Neuronal stem cell (in vitro differentiated cells): Measurements from ENCODE around the gene LCN9.

Source experiments
- DNase-seq: peaks from one replicate; pipeline ENCODE4 v3.0.0-alpha.2; 2013; ENCODE audit warnings: low spot score
- H2AFZ ChIP-seq: one replicate; pipeline ENCODE4 v1.6.1; 2013; ENCODE audit warnings: mild to moderate bottlenecking, low read length, inconsistent platforms
- H2AK5ac ChIP-seq: 2 replicates; pipeline ENCODE4 v1.6.1; 2013; ENCODE audit warnings: low read depth, mild to moderate bottlenecking, inconsistent platforms, low read length, moderate library complexity, mixed read lengths
- H2BK120ac ChIP-seq: 2 replicates; pipeline ENCODE4 v1.6.1; 2013; ENCODE audit warnings: low read depth, mild to moderate bottlenecking, inconsistent platforms, low read length, moderate library complexity, mixed read lengths
- H2BK12ac ChIP-seq: one replicate; pipeline ENCODE4 v1.6.1; 2013; ENCODE audit warnings: low read length, inconsistent platforms
- H2BK15ac ChIP-seq: 2 replicates; pipeline ENCODE4 v1.6.1; 2013; ENCODE audit warnings: mild to moderate bottlenecking, low read length, inconsistent platforms, mixed read lengths
- H2BK5ac ChIP-seq: one replicate; pipeline ENCODE4 v1.6.1; 2013; ENCODE audit warnings: inconsistent platforms, mild to moderate bottlenecking, low read length, moderate library complexity
- H3K14ac ChIP-seq: one replicate; pipeline ENCODE4 v1.6.1; 2013; ENCODE audit warnings: low read length, inconsistent platforms
- H3K18ac ChIP-seq: 2 replicates; pipeline ENCODE4 v1.6.1; 2013; ENCODE audit warnings: low read length, inconsistent platforms
- H3K23ac ChIP-seq: 2 replicates; pipeline ENCODE4 v1.6.1; 2013; ENCODE audit warnings: low read depth, mild to moderate bottlenecking, mixed read lengths, low read length, inconsistent platforms; ENCODE audit not compliant: poor library complexity
- H3K27ac ChIP-seq: replicated peaks from 3 replicates; pipeline ENCODE4 v1.5.1; 2013; ENCODE audit warnings: low read length, inconsistent platforms
- H3K27me3 ChIP-seq, 3 experiments: 2 replicates each; pipeline ENCODE4 v1.6.1; 2013; ENCODE audit warnings: low read length in 3 of 3, mild to moderate bottlenecking in 2 of 3, inconsistent platforms in 1 of 3, low read depth in 1 of 3, mixed read lengths in 1 of 3, moderate library complexity in 1 of 3; ENCODE audit not compliant: control insufficient read depth in 3 of 3, insufficient read depth in 3 of 3
- H3K36me3 ChIP-seq, 2 donors: replicated peaks in 1 of 2; 2 replicates each; pipeline ENCODE4 v1.6.1; 2013; ENCODE audit warnings: low read length in 2 of 2; ENCODE audit not compliant: control insufficient read depth in 2 of 2, insufficient read depth in 2 of 2
- H3K4ac ChIP-seq: 2 replicates; pipeline ENCODE4 v1.6.1; 2013; ENCODE audit warnings: inconsistent platforms, mild to moderate bottlenecking, low read length, moderate library complexity
- H3K4me1 ChIP-seq, 2 donors: 1 replicate in 1 of 2; 2 replicates in 1 of 2; pipeline ENCODE4 v1.6.1; 2013; ENCODE audit warnings: low read length in 2 of 2, low read depth in 1 of 2; ENCODE audit not compliant: control insufficient read depth in 2 of 2, insufficient read depth in 1 of 2
- H3K4me2 ChIP-seq: one replicate; pipeline ENCODE4 v1.6.1; 2013; ENCODE audit warnings: mild to moderate bottlenecking, low read length, inconsistent platforms; ENCODE audit not compliant: insufficient read depth, poor library complexity, severe bottlenecking
- H3K4me3 ChIP-seq, 2 donors: 2 replicates each; pipeline ENCODE4 v1.5.1; 2013; ENCODE audit warnings: low read length in 2 of 2, mild to moderate bottlenecking in 2 of 2, inconsistent platforms in 1 of 2, moderate library complexity in 1 of 2
- H3K79me1 ChIP-seq: one replicate; pipeline ENCODE4 v1.6.1; 2013; ENCODE audit warnings: low read depth, mild to moderate bottlenecking, inconsistent platforms, low read length, moderate library complexity
- H3K9ac ChIP-seq: one replicate; pipeline ENCODE4 v1.6.1; 2013; ENCODE audit warnings: mild to moderate bottlenecking, low read depth, low read length, inconsistent platforms; ENCODE audit not compliant: poor library complexity
- H3K9me3 ChIP-seq, 2 donors: replicated peaks in 1 of 2; 2 replicates each; pipeline versions ENCODE3 to v1.6.1; 2013; ENCODE audit warnings: low read length in 2 of 2, mild to moderate bottlenecking in 2 of 2, inconsistent platforms in 1 of 2, low read depth in 1 of 2, mixed read lengths in 1 of 2, moderate library complexity in 1 of 2; ENCODE audit not compliant: control insufficient read depth in 2 of 2, insufficient read depth in 1 of 2
- H4K8ac ChIP-seq: one replicate; pipeline ENCODE4 v1.6.1; 2013; ENCODE audit warnings: low read depth, mild to moderate bottlenecking, inconsistent platforms, low read length, moderate library complexity
- H4K91ac ChIP-seq: one replicate; pipeline ENCODE4 v1.6.1; 2013; ENCODE audit warnings: low read length, low read depth, mild to moderate bottlenecking, inconsistent platforms; ENCODE audit not compliant: poor library complexity
- WGBS, 2 donors: extraction: QIAGEN DNeasy Blood & Tissue Kit; methylation state at CpG; one replicate each; pipeline ENCODE4 v1.1.7; 2013; ENCODE audit warnings: missing lambda C conversion rate in 2 of 2, mixed read lengths in 1 of 2; ENCODE audit not compliant: insufficient read length in 2 of 2, insufficient replicate concordance in 1 of 2; ENCODE audit errors: extremely low coverage in 2 of 2; 5-methylcytosine and 5-hydroxymethylcytosine counted together

LCN9 gene

DNA sequence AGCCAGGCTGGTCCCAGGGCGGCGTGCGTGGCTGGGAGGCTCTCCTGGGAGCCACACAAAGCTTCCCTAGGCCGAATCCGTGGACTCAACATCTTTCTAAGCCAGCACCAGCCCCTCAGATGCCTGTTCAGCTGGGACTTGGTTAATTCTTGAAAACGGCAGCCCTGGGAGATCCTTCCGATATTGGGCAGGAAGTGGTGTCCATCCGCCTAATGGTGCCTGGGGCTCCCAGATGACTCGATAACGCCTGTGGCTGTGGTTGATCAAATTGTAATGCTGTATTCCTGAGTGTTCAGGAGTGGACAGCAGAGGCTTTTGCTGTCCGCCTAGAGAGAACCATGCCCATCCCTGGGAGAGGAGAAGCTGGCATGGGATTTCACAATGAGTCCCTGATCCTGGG is 52.9 kb downstream of the LCN9 start:
- no peak overlapping the region for H2BK12ac ChIP-seq
- no peak overlapping the region for H3K4ac ChIP-seq
- no CpG with 5 or more reads among the region's 11 CpGs for WGBS, 2 donors
- H3K9ac ChIP-seq: no peak overlapping the region
- no peak overlapping the region for H3K23ac ChIP-seq
- no peak overlapping the region for H2BK120ac ChIP-seq
- H3K4me1 ChIP-seq: no peaks in the 10 kb centered on the region
- H3K4me3 ChIP-seq: no peak overlapping the region
- no peaks in the 10 kb centered on the region for H3K9me3 ChIP-seq
- H3K14ac ChIP-seq: no peak overlapping the region
- H3K79me1 ChIP-seq: peaks cover 3% of the 10 kb centered on the region
- H4K91ac ChIP-seq: no peak overlapping the region
- H2BK15ac ChIP-seq: no peak overlapping the region
- H3K27ac ChIP-seq: no peak overlapping the region
- no peak overlapping the region for H3K4me2 ChIP-seq
- no peak overlapping the region for H2BK5ac ChIP-seq
- H3K27me3 ChIP-seq: peaks cover 3 to 93% (median 34%) of the 10 kb centered on the region in 3 experiments
- DNase-seq: no peak
- H4K8ac ChIP-seq: no peak overlapping the region
- H2AK5ac ChIP-seq: no peak overlapping the region
- H3K18ac ChIP-seq: no peak overlapping the region
- H2AFZ ChIP-seq: no peak overlapping the region
- H3K36me3 ChIP-seq: no peaks in the 10 kb centered on the region
